GM15510 (cell line): Measurements from ENCODE around the gene IRAK1.
A peak's percentile ranks its signal among the peaks of the same experiment; 100 is the strongest.

Source experiments
- POLR2A ChIP-seq: IDR thresholded peaks from 3 replicates; pipeline ENCODE4 v1.6.1; 2011; ENCODE audit warnings: borderline replicate concordance; ENCODE audit not compliant: insufficient read length; ENCODE audit errors: extremely low read depth

IRAK1 gene

DNA sequence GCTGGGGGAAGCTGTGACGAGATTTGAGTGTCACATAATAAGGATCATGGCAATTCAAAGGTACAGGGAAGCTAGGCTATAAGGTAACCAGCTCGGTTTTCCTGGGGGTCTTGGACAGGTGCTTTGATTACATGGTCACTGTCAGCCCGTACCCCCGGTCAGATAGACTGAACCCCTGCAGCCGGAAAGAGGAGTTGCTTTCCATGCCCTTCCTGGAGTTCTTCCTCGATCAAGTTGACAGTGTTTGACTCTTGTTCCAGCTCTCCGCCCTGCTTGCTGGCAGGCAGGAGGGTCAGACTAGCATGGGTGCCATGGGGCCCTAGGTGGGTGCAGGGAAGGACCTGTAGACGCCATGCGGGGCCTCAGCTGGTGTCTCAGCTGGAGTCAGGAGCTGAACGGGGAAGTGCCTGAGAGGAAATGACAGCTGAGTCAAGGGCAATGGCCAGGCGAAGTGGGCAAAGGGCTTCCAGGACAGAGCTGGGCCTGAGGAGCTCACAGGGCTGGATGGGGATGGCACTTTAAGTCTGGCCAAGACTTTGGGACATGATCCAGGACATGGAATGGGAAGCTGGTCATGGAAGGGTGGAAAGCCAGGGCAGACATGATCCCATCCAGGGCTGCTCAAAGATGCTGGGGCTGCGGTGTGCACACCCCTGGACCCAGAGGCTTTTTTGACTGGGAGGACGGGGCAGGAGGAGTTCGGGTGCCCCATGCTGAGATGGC lies 45.5 kb downstream of the IRAK1 start:
- TF ChIP-seq POLR2A = no peak

DNA sequence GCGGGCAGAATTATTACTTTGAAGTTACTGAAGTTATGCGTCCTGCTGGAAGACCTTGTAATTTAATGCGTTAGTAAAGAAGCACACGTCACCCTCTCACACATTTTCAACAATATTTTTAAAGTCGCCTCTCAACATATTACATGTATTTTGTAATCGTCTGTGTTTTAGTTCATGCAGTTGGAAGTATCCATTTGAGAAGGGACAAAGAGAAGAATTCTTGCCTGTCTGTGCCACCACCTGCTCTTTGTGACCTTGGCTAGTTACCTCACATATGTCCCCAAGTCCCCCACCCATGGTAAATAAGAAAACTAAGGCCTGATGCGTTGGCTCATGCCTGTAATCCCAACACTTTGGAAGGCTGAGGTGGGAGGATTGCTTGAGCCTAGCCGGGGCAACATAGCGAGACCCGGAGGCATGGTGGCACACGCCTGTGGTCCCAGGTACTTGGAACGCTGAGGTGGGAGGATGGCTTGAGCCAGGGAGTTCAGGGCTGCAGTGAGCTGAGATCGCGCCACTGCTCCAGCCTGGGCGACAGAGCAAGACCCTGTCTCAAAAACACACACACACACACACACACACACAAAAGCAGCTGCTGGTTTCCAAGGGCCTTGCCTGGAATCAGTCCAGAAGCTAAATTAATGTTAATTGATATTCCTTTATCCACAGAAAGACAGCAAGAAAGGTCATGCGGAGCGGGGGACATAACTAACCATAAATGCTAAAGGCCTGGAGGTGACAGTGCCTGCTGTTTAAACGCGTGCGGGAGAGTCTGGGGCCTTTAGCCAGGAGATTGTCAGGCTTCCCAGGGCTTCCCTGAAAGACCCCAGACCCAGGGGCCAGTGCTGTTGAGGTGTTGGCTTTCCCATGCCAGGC lies 46.3 kb downstream of the IRAK1 start:
- TF ChIP-seq POLR2A = no peak

DNA sequence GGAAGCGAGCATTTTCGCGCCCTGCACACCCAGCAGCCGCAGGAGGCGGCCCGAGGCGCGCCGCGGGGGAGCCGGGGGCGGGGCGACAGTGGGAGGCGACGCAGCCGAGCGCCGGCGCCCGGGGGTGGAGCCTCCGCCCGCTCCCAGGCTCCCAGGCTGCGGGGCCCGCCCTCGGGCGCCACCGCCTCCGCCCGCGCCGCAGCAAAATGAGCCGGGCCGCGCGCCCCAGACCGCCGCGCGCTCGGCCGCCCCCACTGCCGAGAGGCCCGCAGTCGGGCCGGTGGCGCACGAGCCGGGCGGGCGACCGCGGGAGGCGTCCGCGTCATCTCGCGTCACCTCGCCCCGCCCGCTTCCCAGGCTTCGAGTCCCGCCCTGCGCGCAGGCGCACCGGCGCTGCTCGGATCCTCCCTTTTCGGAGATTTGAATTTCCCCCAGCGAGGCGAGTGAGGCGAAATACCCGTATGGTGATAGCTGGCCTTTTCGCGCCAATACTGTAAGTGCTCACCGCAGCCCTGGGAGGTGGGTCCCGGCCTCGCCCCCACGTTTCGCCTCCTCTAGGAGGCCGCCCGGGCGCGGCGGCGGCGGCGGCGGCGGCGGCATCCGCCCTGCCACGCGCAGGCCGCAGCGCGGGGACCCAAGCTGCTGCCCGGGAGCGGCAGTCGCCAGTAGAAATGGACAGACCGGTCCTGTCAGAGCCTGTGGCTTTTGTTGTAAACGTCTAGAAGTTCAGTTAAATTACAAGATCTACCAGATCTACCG lies 47.2 kb downstream of the IRAK1 start, which contains the start of gene TMEM187:
Gene TMEM187, plus strand, starts transcription at position 387 of the 759 bp plus-strand sequence. CDS start 9,309 bp downstream, outside the sequence.
- peak; percentile 56 for TF ChIP-seq POLR2A

- TF ChIP-seq POLR2A = peak; percentile 26
Observed at GRCh38 chrX:153971450-153972367, 48.0 kb downstream of the IRAK1 start, which contains the start of gene HCFC1. Gene HCFC1, minus strand, starts transcription at chrX:153971818. Its CDS starts 978 bp downstream, at chrX:153970840.

DNA sequence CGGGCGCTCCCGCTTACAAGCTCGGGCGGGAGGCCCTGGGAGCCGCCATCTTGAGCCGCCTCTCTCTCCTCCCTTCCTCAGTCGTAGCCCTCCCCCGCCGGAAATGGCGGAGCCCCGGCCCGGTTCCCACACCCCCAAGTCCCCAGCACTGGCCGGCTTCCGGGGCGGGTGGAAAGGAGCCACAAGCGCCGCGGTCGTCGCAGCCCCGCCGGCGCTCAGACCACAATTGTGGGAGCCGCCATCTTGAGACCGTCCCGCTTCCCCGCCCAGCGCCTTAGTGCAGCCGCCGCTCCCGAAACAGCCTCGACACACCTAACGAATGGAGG lies 48.6 kb downstream of the IRAK1 start:
- TF ChIP-seq POLR2A = peak; percentile 32

DNA sequence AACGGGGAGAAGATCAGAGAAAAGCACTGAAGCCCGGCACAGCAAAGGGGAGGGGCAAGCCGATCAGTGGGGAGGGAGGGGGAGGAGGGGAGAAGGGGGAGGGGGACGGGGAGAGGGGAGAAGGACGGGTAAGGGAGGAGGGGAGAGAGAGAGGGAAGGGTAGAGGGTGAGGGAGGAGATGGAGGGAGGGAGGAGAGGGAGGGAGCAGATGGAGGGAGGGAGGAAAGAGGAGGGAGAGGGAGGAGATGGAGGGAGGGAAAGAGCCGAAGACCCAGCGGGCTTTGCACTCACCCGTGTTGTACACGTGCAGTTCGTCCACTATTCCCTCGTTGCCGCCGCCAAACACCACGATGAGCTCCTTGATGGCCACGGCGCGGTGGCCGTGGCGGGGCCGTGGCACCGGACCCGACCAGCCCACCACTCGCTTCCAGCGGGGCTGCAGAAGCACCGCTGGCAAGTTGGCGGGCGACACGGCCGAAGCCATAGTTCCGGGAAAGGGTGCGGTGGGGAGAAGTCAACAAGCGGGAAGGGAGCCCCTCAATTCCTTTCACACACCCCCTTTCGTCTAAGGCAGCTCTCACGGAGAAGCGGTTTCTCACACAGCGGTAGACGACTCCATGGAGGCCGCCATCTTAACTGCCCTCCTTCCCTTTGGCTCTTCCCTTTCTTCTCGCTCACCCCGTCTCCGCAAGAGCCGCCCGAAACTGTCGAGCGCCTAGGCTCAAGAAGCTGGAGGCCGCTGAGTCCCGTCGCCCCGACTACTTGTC lies 49.2 kb downstream of the IRAK1 start:
- TF ChIP-seq POLR2A = no peak

GRCh38 chrX:153969904-153970356 lies 49.8 kb downstream of the IRAK1 start:
- TF ChIP-seq POLR2A = no peak

DNA sequence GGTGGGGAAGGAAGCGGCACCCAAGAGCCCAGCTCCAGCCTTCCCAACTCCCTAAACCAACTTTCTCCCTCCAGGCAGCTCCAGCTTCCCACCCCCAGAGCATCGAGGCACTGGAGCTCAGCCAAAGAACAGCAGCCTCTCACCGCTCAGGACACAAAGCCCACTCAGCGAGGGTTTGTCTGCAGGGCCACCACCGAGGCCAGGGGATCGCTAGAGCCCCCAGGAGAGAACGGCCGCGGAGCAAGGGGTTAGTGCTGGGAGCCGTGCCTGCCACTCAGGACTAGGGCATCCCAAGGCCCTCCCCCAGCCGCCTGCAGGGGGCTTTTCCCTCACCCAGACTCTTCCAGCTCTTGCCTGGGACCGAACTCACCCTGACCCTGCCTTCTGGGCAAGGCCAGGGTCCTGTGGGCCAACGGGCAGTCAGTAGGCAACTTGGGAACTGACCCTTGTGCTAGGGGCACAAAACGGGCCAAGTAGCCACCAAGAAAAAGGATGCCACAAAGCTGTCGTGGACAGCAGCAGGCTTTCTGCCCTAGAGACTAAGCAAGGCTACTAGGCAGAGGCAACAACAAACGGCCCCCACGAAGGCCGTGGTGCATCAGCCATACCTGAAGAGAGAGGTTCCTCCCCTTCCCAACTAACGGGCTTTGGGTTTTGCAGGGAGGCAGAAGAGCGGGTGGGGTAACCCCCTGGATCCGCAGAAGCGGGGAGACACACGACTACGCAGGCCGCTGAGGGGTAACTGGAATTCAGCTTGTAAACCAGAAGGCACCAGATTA lies 50.4 kb downstream of the IRAK1 start:
- no peak for TF ChIP-seq POLR2A

DNA sequence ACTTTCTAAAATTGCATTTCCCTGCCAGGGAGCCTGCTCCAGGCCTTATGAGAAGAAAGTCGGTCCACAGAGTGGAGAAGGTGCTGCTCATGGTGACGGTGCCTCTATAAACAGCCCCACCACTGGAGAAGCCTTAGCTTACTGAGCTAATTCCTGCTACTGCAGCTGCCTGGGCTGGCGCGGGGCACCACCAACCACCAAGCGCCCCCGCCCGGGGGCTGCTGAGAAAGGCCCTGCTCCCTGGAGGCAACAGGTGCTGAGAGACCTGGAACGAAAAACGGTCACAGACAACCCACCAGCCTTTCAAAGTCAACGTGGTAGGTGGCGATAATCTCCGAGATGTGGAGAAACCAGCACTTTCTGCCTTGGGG lies 51.0 kb downstream of the IRAK1 start:
- TF ChIP-seq POLR2A = no peak

- no peak for TF ChIP-seq POLR2A
Observed at GRCh38 chrX:153968255-153968654, 51.4 kb downstream of the IRAK1 start.

DNA sequence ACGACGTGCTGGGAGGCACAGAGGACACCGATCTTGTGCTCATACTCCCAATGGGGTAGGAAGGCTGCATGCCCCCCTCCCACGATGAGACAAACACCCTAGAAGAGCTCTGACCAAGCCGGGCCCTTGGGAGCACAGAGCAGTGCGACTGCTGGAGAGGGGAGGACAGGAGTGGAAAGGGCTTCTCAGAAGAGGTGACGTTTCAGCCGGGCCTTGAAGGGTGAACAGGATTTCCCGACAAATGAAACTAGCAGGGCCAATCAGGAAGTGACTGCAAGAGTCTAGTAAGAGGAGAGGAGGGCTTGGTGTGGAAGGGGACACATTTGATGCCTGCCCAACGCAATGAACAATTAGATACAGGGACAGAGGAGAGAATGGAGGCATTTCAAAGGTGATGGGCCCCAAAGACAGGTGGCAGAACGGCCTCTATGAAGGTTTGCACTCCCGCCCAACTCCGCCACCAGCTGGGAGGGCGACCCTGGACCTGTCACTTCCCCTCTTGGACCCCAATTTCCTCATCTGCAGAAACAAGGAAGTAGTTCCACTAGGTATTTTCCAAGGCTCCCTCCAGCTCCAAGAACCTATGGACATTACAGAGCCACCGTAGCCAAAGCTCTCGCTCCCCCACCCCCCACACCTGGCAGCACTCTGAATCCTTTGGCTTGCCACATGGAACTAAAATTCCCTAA lies 52.0 kb downstream of the IRAK1 start:
- TF ChIP-seq POLR2A = no peak
